ENCODE data around the gene IMPDH1. TPM values are rescaled to one million over a fixed set of nuclear protein-coding genes. Genes with fewer than 3 reads are reported as not detected.

IMPDH1 gene
- total RNA-seq, 1 experiment from 2014 or later: 63.2 TPM

- no peak for DNase-seq (ENCODE audit: low read depth)
Observed at GRCh38 chr7:128360359-128360678, 49.5 kb downstream of the IMPDH1 start.

- no peak for DNase-seq (ENCODE audit: low read depth)
Observed at GRCh38 chr7:128359939-128360338, 49.8 kb downstream of the IMPDH1 start.

- DNase-seq (ENCODE audit: low read depth): no peak
Observed at GRCh38 chr7:128359336-128359735, 50.4 kb downstream of the IMPDH1 start.

GRCh38 chr7:128358233-128358632, 51.5 kb downstream of the IMPDH1 start:
- DNase-seq (ENCODE audit: low read depth): no peak

- DNase-seq (ENCODE audit: low read depth): no peak
Observed at GRCh38 chr7:128357217-128357613, 52.6 kb downstream of the IMPDH1 start.

GRCh38 chr7:128356546-128357216, 53.1 kb downstream of the IMPDH1 start:
- DNase-seq (ENCODE audit: low read depth): no peak

- DNase-seq (ENCODE audit: low read depth): no peak
Observed at GRCh38 chr7:128353610-128354009, 56.2 kb downstream of the IMPDH1 start.

- no peak for DNase-seq (ENCODE audit: low read depth)
Observed at GRCh38 chr7:128353189-128353588, 56.6 kb downstream of the IMPDH1 start.

GRCh38 chr7:128352636-128353035, 57.1 kb downstream of the IMPDH1 start:
- no peak for DNase-seq (ENCODE audit: low read depth)

- DNase-seq (ENCODE audit: low read depth): no peak
Observed at GRCh38 chr7:128352153-128352537, 57.6 kb downstream of the IMPDH1 start.

GRCh38 chr7:128351296-128352152, 58.3 kb downstream of the IMPDH1 start:
- no peak for DNase-seq (ENCODE audit: low read depth)

GRCh38 chr7:128350708-128351295, 59.0 kb downstream of the IMPDH1 start:
- no peak for DNase-seq (ENCODE audit: low read depth)

GRCh38 chr7:128349466-128349825, 60.3 kb downstream of the IMPDH1 start:
- DNase-seq (ENCODE audit: low read depth): no peak

- peak; percentile 37 for DNase-seq (ENCODE audit: low read depth)
Observed at GRCh38 chr7:128347647-128348097, 62.1 kb downstream of the IMPDH1 start.

GRCh38 chr7:128344431-128344774, 65.4 kb downstream of the IMPDH1 start:
- no peak for DNase-seq (ENCODE audit: low read depth)

- DNase-seq (ENCODE audit: low read depth): peak; percentile 92
Observed at GRCh38 chr7:128343554-128344430, 66.0 kb downstream of the IMPDH1 start, which contains the start of gene RBM28. TSS of gene RBM28 (minus strand) at chr7:128343908. CDS start at chr7:128343793, 115 bp downstream.

Other genes with a start within 250 kb of the IMPDH1 start
- gene LEP, start 168.7 kb downstream of the IMPDH1 start, total RNA-seq (2014; rRNA removed; shearing (Covaris generic)): not detected in 2 replicates
- gene RBM28, start 66.1 kb downstream of the IMPDH1 start, total RNA-seq (2014; rRNA removed; shearing (Covaris generic)): 11.7 and 11.8 TPM in 2 replicates
- gene PRRT4, start 48.3 kb downstream of the IMPDH1 start, total RNA-seq (2014; rRNA removed; shearing (Covaris generic)): not detected in 2 replicates
- gene HILPDA, start 45.9 kb upstream of the IMPDH1 start, total RNA-seq (2014; rRNA removed; shearing (Covaris generic)): 18.7 and 29.1 TPM in 2 replicates
- 29.2 and 30.8 TPM in 2 replicates for gene METTL2B, start 66.8 kb upstream of the IMPDH1 start, total RNA-seq (2014; rRNA removed; shearing (Covaris generic))

Data from RPMI7951 (cell line).